ENCODE results near the gene FMN1.

- TF ChIP-seq, protein P1, sequence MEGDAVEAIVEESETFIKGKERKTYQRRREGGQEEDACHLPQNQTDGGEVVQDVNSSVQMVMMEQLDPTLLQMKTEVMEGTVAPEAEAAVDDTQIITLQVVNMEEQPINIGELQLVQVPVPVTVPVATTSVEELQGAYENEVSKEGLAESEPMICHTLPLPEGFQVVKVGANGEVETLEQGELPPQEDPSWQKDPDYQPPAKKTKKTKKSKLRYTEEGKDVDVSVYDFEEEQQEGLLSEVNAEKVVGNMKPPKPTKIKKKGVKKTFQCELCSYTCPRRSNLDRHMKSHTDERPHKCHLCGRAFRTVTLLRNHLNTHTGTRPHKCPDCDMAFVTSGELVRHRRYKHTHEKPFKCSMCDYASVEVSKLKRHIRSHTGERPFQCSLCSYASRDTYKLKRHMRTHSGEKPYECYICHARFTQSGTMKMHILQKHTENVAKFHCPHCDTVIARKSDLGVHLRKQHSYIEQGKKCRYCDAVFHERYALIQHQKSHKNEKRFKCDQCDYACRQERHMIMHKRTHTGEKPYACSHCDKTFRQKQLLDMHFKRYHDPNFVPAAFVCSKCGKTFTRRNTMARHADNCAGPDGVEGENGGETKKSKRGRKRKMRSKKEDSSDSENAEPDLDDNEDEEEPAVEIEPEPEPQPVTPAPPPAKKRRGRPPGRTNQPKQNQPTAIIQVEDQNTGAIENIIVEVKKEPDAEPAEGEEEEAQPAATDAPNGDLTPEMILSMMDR (conservative IDR thresholded peaks at IDR 0.05; ENCODE audit: low read depth, low read length) = no peak
- no peak for TF ChIP-seq EZH2phosphoT487 (IDR thresholded peaks at IDR 0.05; ENCODE audit: borderline replicate concordance, low read length)
Measured at GRCh38 chr15:33099213-33099612, 95.3 kb downstream of the FMN1 start.

Data from PC-3 (cell line).